Right lobe of liver (tissue), 6 donors: ENCODE measurements around the gene GTF2IRD1. TPM values are rescaled to one million over a fixed set of nuclear protein-coding genes. Genes with fewer than 3 reads are reported as not detected.
A peak's percentile ranks its signal among the peaks of the same experiment; 100 is the strongest.
"Not testable (repeated sequence)": the region's sequence is repeated elsewhere in the genome, so short reads cannot be mapped to it uniquely, and the experiment has no call there.

ENCODE experiments used
- ATAC-seq, 4 donors: fragments of 200-7000 bp; cut with Tn5 transposase; one replicate each; pipeline ENCODE4 v1.9.1; 2020; ENCODE audit warnings: mild to moderate bottlenecking in 4 of 4, moderate library complexity in 4 of 4
- DNase-seq, 3 donors: peaks; one replicate each; pipeline ENCODE4 v3.0.0-alpha.2; 2020
- H3K27ac ChIP-seq, 3 donors: fragments of 200-600 bp; one replicate each; pipeline ENCODE4 v1.8.0; 2022
- H3K27me3 ChIP-seq, 2 donors: fragments of 200-600 bp; one replicate each; pipeline ENCODE4 v1.8.0; 2022
- H3K36me3 ChIP-seq, 4 donors: fragments of 200-600 bp; sonication (generic) in 1 of 4; one replicate each; pipeline versions ENCODE4 v1.5.1 to v1.8.0; 2017 to 2022; ENCODE audit warnings: control low read depth in 1 of 4
- H3K4me1 ChIP-seq, 4 donors: fragments of 200-600 bp; sonication (generic) in 1 of 4; one replicate each; pipeline versions ENCODE4 v1.5.1 to v1.8.0; 2017 to 2022; ENCODE audit warnings: control low read depth in 1 of 4
- H3K4me3 ChIP-seq, 3 donors: fragments of 200-600 bp; one replicate each; pipeline ENCODE4 v1.8.0; 2022
- H3K9me3 ChIP-seq, 4 donors: fragments of 200-600 bp; sonication (generic) in 1 of 4; one replicate each; pipeline versions ENCODE4 v1.5.1 to v1.8.0; 2017 to 2022; ENCODE audit warnings: control low read depth in 1 of 4
- POLR2A ChIP-seq: fragments of 450-650 bp; IDR thresholded peaks from one replicate; pipeline ENCODE4 v1.6.1; 2017; ENCODE audit warnings: antibody characterized with exemption, mild to moderate bottlenecking
- WGBS: methylation state at CpG from one replicate; pipeline ENCODE4 v1.1.6; 2018; ENCODE audit warnings: low coverage, low lambda C conversion rate; ENCODE audit not compliant: insufficient coverage; ENCODE audit errors: missing lambda C conversion rate; 5-methylcytosine and 5-hydroxymethylcytosine counted together
- intact Hi-C, 2 donors: fragments of 100-400 bp; cut with DNase I; formaldehyde crosslinking; loops; one replicate each; pipeline versions ENCODE4 v1.11.2 to v1.14.1; 2022
- total RNA-seq, 6 experiments: library from RNA; depleted of rRNA in 2 of 6; stranded (reverse); fragments of >200 nt in 2 of 6; fragmentation: NEBNext Ultra II Directional in 3 of 6; extraction: Animal tissue kit (Norgen Biotek cat#: 25700) in 3 of 6; gene quantifications; one replicate each; pipeline versions ENCODE4 v1.1.0 to v1.2.4, GENCODE V29; 2016 to 2023
- TF ChIP-seq, protein P1 (sequence below), 4 donors: fragments of 200-600 bp in 3 of 4; fragments of 450-650 bp in 1 of 4; IDR thresholded peaks; one replicate each; pipeline versions ENCODE4 v1.5.1 to v1.8.0; 2016 to 2022; ENCODE audit warnings: antibody characterized with exemption in 4 of 4, mild to moderate bottlenecking in 2 of 4
- donor health status: DM: no; HTN: yes; CAD: no.
- donor health status: DM: no; HTN: no; CAD: no.
- donor health status: DM: no; HTN: no; CAD: no.
- donor health status: DM: no; HTN: yes; CAD: no.
- donor health status: DM: no; HTN: yes; CAD: no.

GTF2IRD1 gene
- total RNA-seq, 6 experiments from 2014 or later = 1.9 to 9.8 (median 6.5) TPM

DNA sequence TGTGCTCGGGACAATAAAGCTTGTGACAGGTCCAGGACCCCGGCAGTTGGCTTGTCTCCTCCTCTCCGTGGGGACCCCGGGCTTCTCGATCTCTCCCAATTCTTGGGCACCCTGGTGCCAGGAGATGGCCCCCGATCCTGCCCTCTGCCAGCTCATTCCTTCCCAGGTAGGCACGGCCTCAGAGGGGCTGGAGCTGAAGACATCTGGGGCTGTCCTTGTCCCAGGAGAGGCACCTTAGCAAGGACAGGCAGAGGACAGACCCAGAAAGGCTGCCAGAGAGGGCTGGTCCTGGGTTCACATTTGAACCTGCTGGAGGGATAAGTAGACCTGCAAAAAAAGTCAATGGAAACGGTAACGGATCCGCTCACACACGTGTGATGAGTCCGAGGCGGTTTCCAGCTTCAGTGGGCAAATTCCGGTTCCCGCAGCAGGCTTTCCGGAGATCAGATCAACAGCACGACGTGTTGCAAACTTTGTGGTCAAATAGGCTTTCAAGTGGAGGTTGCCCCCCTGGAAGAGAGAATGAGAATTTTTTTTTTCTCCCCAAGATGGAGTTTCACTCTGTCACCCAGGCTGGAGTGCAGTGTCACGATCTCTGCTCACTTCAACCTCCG is 47.7 kb upstream of the GTF2IRD1 start:
- Histone ChIP-seq H3K9me3 (no peaks in the 10 kb centered on the region), H3K27me3 (no peaks in the 10 kb centered on the region), H3K36me3 (no peaks in the 10 kb centered on the region), H3K4me3 (no peak overlapping the region), H3K4me1 (no peaks in the 10 kb centered on the region), H3K27ac (no peak overlapping the region)
- WGBS = 71% methylated on average over 4 of the region's 20 CpGs
- TF ChIP-seq, protein P1, sequence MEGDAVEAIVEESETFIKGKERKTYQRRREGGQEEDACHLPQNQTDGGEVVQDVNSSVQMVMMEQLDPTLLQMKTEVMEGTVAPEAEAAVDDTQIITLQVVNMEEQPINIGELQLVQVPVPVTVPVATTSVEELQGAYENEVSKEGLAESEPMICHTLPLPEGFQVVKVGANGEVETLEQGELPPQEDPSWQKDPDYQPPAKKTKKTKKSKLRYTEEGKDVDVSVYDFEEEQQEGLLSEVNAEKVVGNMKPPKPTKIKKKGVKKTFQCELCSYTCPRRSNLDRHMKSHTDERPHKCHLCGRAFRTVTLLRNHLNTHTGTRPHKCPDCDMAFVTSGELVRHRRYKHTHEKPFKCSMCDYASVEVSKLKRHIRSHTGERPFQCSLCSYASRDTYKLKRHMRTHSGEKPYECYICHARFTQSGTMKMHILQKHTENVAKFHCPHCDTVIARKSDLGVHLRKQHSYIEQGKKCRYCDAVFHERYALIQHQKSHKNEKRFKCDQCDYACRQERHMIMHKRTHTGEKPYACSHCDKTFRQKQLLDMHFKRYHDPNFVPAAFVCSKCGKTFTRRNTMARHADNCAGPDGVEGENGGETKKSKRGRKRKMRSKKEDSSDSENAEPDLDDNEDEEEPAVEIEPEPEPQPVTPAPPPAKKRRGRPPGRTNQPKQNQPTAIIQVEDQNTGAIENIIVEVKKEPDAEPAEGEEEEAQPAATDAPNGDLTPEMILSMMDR (IDR thresholded peaks at IDR 0.05) = no peak
- no peak for TF ChIP-seq POLR2A
- intact Hi-C loops = no loop called here
- no peak for DNase-seq
- ATAC-seq = no peak

DNA sequence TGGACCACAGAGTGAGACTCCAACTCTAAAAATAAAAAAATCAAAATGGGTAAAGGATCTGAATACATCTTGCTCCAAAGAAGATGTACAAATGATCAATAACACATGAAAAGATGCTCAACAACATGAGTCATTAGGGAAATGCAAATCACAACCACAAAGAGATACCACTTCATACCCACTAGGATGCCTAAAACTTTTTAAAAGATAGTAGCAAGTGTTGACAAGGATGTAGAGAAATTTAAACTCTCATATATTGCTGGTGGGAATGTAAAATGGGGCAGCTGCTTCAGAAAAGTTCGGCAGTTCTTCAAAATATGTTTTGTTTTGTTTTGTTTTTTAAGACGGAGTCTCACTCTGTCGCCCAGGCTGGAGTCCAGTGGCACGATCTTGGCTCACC is 45.7 kb upstream of the GTF2IRD1 start:
- TF ChIP-seq, protein P1 (IDR thresholded peaks at IDR 0.05) = no peak
- TF ChIP-seq POLR2A = no peak
- Histone ChIP-seq H3K27me3 (no peaks in the 10 kb centered on the region), H3K4me1 (no peaks in the 10 kb centered on the region), H3K36me3 (no peaks in the 10 kb centered on the region), H3K4me3 (no peak overlapping the region), H3K27ac (no peak overlapping the region), H3K9me3 (no peaks in the 10 kb centered on the region)
- intact Hi-C loops = no loop called here
- DNase-seq = no peak
- no peak for ATAC-seq
- WGBS = 72% methylated on average over 4 of the region's 4 CpGs

DNA sequence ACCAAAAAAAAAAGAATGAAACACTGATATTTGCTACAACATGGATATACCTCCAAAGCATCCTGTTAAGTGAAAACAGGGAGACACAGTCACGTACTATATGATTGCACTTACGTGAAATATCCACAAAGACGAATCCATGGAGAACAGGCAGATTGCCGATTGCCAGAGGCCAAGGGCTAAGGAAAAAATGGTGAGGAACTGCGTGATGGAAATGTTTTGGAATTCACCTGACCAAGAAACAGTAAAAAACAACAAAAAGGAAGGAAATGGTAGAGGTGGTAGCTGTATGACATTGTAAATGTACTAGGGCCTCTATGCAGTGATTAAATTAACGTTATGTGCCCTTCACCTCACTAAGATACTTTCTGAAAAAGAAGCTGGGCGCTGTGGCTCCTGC is 44.1 kb upstream of the GTF2IRD1 start:
- no peak overlapping the region for H3K4me3 ChIP-seq
- no peaks in the 10 kb centered on the region for H3K4me1 ChIP-seq
- TF ChIP-seq, protein P1 (IDR thresholded peaks at IDR 0.05) = no peak
- no peak for TF ChIP-seq POLR2A
- 67% methylated on average over 6 of the region's 7 CpGs for WGBS
- no peaks in the 10 kb centered on the region for H3K36me3 ChIP-seq
- no peak overlapping the region for H3K27ac ChIP-seq
- H3K27me3 ChIP-seq = no peaks in the 10 kb centered on the region
- ATAC-seq (no peak), DNase-seq (no peak)
- intact Hi-C loops = no loop called here
- no peaks in the 10 kb centered on the region for H3K9me3 ChIP-seq

DNA sequence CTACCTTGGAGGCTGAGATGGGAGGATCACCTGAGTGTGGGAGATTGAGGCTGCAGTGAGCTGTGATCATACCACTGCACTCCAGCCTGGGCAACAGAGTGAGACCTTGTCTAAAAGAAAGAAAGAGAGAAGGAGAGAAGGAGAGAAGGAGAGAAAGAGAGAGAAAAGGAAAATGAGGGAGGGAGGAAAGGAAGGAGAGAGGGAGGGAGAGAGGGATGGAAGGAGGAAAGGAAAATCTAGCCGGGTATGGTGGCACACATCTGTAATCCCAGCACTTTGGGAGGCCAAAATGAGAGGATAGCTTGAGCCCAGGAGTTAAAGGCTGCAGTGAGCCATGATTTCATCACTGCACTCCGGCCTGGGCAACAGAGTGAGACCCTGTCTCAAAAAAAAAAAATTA is 42.9 kb upstream of the GTF2IRD1 start:
- Histone ChIP-seq H3K27me3 (no peaks in the 10 kb centered on the region), H3K4me3 (no peak overlapping the region), H3K27ac (no peak overlapping the region), H3K4me1 (no peaks in the 10 kb centered on the region), H3K36me3 (no peaks in the 10 kb centered on the region), H3K9me3 (no peaks in the 10 kb centered on the region)
- TF ChIP-seq POLR2A = no peak
- TF ChIP-seq, protein P1 (IDR thresholded peaks at IDR 0.05) = no peak
- ATAC-seq = no peak
- WGBS = 43% methylated on average over 1 of the region's 2 CpGs
- DNase-seq = no peak
- intact Hi-C loops = no loop called here

DNA sequence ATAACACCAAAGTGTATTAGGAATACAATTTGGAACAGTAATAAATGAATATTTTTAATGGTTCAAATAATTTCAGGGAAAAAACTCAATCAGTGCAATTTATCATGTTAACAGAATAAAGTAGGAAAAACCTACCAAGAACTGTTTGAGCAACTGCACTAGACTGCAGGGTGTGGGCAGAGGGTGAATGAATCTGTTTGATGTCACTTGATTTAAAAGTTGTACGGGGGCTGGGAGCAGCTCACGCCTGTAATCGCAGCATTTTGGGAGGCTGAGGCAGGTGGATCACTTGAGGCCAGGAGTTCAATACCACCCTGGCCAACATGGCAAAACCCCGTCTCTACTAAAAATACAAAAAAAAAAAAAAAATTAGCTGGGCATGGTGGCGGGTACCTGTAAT is 42.1 kb upstream of the GTF2IRD1 start:
- H3K27ac ChIP-seq, H3K36me3 ChIP-seq, H3K4me1 ChIP-seq, H3K9me3 ChIP-seq, H3K4me3 ChIP-seq, ATAC-seq, H3K27me3 ChIP-seq, intact Hi-C loops: not testable (repeated sequence)
- 62% methylated on average over 3 of the region's 5 CpGs for WGBS
- DNase-seq = peak in 1 of 3 donors; percentile 2
